ENCODE data around the gene GNL1. TPM values are rescaled to one million over a fixed set of nuclear protein-coding genes. Genes with fewer than 3 reads are reported as not detected.
"Not testable (repeated sequence)": the region's sequence is repeated elsewhere in the genome, so short reads cannot be mapped to it uniquely, and the experiment has no call there.

GNL1 gene
- total RNA-seq, 1 donor = 41.1 TPM

DNA sequence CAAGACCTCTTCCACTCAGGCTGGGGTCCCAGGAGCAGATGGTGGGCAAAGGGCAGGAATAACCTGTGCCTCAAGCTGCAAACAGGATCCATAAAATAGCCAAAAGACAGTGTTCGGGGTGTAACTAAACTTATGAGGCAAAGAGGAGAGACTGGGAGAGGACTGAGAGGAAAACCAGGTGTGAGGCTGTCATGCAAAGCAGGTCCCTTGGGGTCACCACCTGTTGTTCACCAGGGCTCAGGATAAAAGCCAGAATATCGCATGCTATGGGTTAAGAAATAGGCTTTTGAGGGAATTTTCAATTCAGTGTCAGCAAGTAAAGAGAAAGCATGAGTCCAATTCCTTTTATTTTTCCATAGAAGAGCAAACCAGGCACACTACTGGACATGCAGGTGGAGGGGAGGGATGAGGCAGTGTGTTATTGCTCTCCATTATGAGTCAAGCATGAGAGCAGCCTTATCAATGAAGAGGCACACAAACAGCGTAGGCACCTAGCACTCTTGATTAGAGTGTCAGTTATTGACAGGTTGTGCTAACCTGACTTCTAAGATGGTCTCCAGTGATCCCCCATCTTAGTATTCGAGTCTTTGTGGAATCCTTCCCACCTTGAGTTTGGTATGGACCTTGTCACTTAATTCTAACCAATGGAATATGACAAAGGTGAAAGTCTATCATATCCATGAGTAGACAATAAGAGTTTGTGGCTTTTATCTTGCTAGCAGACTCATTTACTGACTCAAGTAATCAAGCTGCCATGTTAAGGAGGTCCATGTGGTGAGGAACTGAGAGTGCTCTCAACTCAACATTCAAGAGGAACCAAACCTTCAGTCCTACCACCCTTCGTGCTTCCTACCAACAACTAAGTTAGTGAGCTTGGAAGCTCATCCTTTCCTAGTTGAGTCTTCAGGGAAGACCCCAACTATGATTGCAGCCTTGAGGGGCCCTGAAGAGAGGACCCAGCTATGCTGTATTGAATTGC, 48.2 kb downstream of the GNL1 start:
- H3K4me3 ChIP-seq (ENCODE audit: low read depth, low read length) = no peak overlapping the region
- TF ChIP-seq, protein P1, sequence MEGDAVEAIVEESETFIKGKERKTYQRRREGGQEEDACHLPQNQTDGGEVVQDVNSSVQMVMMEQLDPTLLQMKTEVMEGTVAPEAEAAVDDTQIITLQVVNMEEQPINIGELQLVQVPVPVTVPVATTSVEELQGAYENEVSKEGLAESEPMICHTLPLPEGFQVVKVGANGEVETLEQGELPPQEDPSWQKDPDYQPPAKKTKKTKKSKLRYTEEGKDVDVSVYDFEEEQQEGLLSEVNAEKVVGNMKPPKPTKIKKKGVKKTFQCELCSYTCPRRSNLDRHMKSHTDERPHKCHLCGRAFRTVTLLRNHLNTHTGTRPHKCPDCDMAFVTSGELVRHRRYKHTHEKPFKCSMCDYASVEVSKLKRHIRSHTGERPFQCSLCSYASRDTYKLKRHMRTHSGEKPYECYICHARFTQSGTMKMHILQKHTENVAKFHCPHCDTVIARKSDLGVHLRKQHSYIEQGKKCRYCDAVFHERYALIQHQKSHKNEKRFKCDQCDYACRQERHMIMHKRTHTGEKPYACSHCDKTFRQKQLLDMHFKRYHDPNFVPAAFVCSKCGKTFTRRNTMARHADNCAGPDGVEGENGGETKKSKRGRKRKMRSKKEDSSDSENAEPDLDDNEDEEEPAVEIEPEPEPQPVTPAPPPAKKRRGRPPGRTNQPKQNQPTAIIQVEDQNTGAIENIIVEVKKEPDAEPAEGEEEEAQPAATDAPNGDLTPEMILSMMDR (IDR thresholded peaks at IDR 0.05; ENCODE audit: insufficient read depth, low read length) = no peak
- no peak for DNase-seq (ENCODE audit: low read depth)

DNA sequence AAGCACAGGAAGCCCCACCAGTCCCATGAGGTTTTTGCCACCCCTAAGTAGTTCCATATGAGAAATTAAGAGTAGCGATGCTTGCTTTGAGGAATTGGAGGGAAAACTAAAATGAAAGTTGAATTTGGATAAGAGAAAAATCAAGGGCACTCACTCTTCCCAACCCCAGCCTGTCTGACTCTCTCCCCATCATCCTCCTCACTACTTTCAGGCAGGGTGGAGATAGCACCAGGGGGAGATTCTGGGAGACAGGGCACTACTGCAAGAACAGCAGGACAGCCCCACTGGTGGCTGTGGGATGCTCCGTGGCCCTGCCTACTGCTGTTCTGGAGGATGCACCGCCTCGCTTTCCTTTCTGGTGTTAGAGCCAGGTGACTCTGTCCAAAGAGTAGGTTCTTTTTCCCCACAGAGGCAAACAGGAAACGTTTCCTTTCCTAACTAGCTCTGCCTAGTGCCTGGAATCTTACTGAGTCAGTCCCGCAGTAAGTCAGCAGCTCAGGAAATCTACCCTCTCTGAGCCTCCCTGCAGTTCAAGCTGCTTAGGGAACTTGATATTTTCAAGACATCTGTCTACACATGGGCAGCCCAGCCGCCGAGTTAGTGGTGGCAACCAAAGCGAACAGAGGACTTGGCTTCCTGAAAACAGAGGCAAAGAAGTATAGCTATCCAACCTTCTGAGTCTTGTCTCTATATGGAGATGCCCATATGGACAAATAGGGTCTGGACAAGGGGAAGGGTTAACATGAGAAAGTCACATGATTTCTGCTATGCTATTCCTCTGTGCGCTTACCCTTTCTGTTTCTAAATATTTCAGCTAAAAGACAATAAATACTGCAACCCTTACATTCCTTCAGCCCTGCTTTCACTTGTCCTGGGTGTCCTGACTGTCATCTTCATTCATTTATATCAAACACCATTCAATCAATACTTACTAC, 55.6 kb downstream of the GNL1 start:
- no peak overlapping the region for H3K4me3 ChIP-seq (ENCODE audit: low read depth, low read length)
- TF ChIP-seq, protein P1 (IDR thresholded peaks at IDR 0.05; ENCODE audit: insufficient read depth, low read length) = no peak
- DNase-seq (ENCODE audit: low read depth) = no peak

GRCh38 chr6:30498705-30499104, 57.6 kb downstream of the GNL1 start:
- DNase-seq (ENCODE audit: low read depth) = not testable (repeated sequence)

DNA sequence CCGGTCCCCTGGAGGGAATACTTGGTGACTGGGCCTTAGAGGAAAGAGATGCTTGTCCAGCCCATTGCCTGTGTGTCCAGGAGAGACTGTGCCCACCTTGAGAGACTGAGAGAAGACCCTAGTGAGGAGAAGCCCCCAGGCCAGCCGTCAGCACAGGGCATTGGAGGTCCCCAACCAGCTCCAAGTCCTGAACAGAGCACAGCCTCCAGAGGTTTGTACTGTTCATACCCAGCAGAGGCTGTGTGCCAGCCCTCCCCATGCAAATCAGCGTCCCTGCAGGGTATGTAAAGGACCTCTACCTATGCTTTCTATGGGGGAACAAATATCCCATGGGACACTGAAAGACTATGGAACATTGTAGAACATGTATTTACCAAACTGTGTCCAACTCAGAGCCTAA, 58.6 kb downstream of the GNL1 start:
- no peak for DNase-seq (ENCODE audit: low read depth)
- no peak overlapping the region for H3K4me3 ChIP-seq (ENCODE audit: low read depth, low read length)
- TF ChIP-seq, protein P1 (IDR thresholded peaks at IDR 0.05; ENCODE audit: insufficient read depth, low read length) = no peak

More at GRCh38 chr6:30498705-30499104, 57.6 kb downstream of the GNL1 start:
- not testable (repeated sequence) for H3K4me3 ChIP-seq (ENCODE audit: low read depth, low read length)

- not testable (repeated sequence) for H3K4me3 ChIP-seq (ENCODE audit: low read depth, low read length); DNase-seq (ENCODE audit: low read depth)
Measured at GRCh38 chr6:30497261-30497599, 59.1 kb downstream of the GNL1 start.

DNA sequence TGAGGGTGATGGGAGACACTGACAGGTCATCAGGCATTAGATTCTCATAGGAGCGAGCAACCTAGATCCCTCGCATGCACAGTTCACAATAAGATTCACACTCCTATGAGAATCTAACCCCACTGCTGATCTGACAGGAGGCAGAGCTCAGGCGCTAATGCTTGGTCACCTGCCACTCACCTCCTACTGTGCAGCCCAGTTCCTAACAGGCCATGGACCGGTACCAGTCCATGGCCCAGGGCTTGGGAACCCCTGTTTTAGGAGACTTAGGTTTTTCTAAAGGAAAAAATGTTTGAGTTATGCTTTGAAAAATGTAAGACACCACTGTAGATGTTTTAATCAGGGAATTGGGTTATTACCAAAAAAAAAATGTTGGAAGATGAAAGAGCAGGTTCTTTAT, 60.3 kb downstream of the GNL1 start:
- TF ChIP-seq, protein P1 (IDR thresholded peaks at IDR 0.05; ENCODE audit: insufficient read depth, low read length) = no peak
- no peak overlapping the region for H3K4me3 ChIP-seq (ENCODE audit: low read depth, low read length)
- no peak for DNase-seq (ENCODE audit: low read depth)

DNA sequence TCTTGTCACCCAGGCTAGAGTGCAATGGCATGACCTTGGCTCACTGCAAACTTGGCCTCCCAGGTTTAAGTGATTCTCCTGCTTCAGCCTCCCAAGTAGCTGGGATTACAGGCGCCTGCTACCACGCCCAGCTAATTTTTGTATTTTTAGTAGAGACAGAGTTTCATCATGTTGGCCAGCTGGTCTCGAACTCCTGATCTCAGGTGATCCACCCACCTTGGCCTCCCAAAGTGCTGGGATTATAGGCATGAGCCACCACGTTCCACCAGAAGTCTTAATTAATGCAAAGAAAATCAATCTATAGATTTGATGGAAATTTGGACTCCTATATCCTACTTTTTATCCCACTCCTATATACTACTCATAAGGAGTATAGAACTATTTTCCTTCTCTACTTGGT, 61.2 kb downstream of the GNL1 start:
- not testable (repeated sequence) for H3K4me3 ChIP-seq (ENCODE audit: low read depth, low read length); DNase-seq (ENCODE audit: low read depth)

DNA sequence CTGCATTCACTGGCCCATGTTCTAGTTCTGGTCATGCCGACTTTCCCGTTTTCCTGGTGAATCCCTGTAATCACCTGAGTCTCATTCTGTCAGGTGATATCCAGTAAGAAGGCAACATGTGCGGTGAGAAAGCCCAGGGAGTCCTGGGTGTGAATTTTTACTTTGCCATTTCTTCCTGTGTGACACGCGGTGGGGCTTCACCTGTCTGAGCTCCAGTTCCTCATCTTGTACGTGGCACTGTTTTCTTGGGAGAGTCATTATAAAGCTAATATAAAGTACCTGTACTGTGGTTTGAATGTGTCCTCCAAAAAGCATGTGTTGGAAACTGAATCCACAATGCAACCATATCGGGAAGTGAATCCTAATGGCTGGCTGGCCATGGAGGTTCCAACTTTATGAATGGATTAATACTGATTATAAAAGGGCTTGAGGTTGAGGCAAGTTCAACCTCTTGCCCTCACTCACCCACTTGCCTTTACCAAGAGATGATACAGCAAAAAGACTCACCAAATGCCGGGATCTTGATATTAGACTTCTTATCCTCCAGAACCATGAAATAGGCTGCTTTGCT, 61.9 kb downstream of the GNL1 start:
- DNase-seq (ENCODE audit: low read depth) = no peak
- TF ChIP-seq, protein P1 (IDR thresholded peaks at IDR 0.05; ENCODE audit: insufficient read depth, low read length) = no peak
- no peak overlapping the region for H3K4me3 ChIP-seq (ENCODE audit: low read depth, low read length)
